ENCODE results near the gene DGCR8. TPM values are rescaled to one million over a fixed set of nuclear protein-coding genes. Genes with fewer than 3 reads are reported as not detected.

Gene DGCR8
- total RNA-seq, 1 donor from 2014 or later: 26.5 TPM

DNA sequence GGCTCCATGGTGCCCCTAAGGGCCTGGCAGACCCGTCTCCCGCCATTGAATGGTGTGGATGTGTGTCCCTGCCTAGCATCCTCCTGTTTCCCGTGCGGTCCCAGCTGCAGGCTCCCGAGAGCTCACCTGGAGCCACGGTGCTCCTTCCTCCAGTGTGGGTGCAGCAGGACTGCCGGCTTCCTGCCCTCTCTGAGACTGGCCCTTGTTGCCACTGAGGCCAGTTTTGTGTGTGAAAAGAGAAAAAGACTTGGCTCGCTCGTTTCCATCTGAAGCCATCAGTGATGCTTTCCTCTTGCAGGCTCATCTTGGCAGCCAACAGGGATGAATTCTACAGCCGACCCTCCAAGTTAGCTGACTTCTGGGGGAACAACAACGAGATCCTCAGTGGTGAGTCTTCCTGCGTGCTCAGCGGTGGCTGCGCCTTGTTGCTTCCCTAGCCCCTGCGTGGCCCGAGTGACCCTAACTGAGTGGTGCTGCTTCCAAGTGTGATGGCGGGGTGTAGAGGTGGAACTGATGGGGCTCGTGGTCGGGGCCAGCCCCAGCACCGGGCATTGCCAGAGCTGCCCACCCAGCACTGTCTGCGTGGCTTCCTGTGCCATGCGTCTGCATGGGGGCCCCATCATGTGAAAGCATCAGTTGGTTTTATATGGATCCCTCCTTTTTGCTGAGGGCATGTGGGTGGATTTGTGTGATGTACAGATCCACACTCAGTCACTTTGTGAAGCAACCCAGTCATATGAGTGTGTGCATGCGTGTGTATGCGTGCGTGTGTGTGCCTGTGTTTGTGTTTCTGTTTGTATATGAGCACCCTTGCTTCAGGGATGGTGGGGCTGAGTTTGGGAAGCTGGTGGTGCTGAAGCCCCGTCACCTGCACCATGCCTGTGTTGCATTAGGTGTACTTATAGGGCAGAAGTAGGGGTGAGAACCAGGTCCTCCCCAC lies 36.7 kb upstream of the DGCR8 start:
- no peak overlapping the region for H3K4me3 ChIP-seq (ENCODE audit: low read depth, low read length)
- no peak for DNase-seq (ENCODE audit: low read depth)
- TF ChIP-seq, protein P1, sequence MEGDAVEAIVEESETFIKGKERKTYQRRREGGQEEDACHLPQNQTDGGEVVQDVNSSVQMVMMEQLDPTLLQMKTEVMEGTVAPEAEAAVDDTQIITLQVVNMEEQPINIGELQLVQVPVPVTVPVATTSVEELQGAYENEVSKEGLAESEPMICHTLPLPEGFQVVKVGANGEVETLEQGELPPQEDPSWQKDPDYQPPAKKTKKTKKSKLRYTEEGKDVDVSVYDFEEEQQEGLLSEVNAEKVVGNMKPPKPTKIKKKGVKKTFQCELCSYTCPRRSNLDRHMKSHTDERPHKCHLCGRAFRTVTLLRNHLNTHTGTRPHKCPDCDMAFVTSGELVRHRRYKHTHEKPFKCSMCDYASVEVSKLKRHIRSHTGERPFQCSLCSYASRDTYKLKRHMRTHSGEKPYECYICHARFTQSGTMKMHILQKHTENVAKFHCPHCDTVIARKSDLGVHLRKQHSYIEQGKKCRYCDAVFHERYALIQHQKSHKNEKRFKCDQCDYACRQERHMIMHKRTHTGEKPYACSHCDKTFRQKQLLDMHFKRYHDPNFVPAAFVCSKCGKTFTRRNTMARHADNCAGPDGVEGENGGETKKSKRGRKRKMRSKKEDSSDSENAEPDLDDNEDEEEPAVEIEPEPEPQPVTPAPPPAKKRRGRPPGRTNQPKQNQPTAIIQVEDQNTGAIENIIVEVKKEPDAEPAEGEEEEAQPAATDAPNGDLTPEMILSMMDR (conservative IDR thresholded peaks at IDR 0.05; ENCODE audit: low read depth, low read length): no peak

DNA sequence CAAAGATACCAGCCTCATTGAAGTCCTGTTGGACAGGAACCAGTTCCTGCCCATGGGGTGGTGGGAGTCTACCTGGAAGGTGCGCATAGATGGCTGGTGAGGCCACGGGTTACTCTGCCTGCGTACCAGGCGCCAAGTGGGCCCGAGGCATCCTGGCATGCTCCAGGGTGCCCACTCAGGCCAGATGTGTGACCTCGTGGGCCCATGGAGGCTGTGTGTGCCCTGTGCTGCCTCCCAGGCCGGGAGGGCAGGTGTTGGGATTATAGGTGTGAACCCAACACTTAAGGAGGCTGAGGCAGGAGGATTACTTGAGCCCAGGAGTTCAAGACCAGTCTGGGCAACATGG lies 36.1 kb upstream of the DGCR8 start:
- TF ChIP-seq, protein P1 (conservative IDR thresholded peaks at IDR 0.05; ENCODE audit: low read depth, low read length): no peak
- DNase-seq (ENCODE audit: low read depth): no peak
- no peak overlapping the region for H3K4me3 ChIP-seq (ENCODE audit: low read depth, low read length)

DNA sequence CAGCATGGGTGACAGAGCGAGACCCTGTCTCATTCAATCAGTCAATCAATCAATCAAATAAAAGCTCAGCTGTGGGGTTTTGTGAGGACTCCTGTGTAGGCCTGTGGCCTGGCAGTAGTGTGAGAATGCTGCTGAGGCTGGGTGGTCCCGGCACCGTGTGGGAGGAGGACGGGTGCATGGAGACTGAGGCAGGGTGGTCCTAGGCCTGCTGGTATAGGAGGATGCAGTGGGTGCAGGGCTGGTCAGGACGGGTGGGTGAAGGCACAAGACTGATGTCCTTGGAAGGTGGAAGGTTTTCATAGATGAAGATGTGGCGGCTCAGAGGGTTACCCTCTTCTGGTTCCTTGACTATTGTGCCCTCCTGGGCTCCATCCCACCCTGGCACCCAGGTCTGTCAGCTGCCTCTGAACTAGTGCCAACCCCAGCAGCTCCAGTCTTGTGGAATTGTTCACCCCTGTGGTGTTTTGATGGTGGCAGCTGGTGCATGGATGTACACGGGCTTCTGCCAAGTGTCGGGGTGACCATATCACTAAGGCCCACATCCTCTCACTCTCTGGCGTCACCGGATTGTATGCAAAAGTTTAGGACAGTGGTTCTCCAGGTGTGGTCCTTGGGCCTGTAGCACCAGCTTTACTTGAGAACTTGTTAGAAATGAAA lies 35.4 kb upstream of the DGCR8 start:
- TF ChIP-seq, protein P1 (conservative IDR thresholded peaks at IDR 0.05; ENCODE audit: low read depth, low read length): no peak
- H3K4me3 ChIP-seq (ENCODE audit: low read depth, low read length): no peak overlapping the region
- DNase-seq (ENCODE audit: low read depth): no peak

DNA sequence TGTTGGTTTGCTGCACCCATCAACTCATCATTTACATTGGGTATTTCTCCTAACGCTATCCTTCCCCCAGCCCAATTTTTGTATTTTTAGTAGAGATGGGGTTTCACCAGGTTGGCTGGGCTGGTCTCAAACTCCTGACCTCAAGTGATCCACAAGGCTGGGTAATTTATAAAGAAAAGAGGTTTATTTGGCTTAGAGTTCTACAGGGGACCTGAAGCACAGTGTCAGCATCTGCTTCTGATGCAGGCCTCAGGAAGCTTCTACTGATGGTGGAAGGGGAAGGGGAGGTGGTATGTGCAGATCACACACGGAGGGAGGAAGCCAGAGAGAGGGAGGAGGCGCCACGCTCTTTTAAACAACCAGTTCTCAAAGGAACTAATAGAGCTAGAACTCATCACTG lies 33.3 kb upstream of the DGCR8 start:
- no peak overlapping the region for H3K4me3 ChIP-seq (ENCODE audit: low read depth, low read length)
- TF ChIP-seq, protein P1 (conservative IDR thresholded peaks at IDR 0.05; ENCODE audit: low read depth, low read length): no peak
- no peak for DNase-seq (ENCODE audit: low read depth)

DNA sequence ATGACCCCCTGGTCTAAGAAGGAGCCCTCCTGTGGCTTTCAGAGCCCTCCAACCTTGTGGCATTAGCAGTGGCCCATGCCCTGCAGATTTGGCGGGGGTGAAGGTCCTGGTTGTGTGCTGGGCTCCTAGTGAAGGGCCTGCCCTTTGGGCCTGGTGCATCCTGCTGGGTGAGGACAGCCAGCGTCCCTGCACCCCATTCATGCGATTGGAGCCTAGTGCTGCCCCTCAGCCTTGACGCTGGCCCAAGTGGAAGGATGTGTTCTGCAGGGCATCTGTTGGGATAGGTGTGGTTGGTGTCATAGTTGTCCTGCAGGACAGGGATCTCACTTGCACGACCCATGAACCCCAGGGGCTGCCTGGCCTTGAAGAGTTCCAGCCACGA lies 28.1 kb upstream of the DGCR8 start:
- no peak for DNase-seq (ENCODE audit: low read depth)
- TF ChIP-seq, protein P1 (conservative IDR thresholded peaks at IDR 0.05; ENCODE audit: low read depth, low read length): no peak
- no peak overlapping the region for H3K4me3 ChIP-seq (ENCODE audit: low read depth, low read length)

DNA sequence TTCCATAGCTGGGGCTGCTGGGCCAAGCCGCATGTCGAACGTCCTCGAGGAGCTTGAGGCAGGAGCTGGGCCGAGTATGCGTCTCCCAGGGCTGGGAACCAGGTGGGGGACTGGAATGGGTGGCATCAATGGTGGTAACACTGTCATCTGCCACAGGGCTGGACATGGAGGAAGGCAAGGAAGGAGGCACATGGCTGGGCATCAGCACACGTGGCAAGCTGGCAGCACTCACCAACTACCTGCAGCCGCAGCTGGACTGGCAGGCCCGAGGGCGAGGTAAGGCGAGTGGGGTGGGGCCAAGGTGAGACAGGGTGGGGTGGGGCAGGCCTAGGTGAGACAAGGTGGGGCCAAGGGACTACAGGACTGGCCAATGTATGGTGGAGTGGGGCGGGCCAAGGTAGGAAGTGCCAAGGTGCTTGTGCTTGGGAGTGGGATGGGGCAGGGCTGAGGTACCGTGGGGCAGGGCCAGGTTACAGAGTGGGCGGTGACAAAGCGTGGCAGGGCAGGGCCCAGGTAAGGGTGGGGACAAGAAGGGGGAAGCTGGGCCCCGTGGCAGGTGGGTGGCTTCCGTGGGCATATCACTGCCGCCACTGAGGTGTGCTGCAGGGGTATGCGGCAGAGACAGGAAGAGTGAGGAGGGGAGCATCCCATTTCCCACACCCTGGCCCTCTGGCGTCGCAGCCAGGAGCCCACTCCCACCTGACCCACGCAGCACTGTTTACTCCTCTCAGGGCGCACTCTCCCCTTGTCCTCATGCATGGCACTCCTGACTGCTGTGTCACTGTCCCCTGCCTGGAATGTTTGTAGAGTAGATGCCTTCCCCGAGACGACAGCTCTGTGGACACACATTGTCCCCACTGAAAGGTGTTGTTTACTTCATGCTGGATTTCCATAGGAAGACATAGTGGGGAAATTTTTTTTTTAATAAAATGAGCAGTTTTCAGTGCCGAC lies 27.5 kb upstream of the DGCR8 start:
- TF ChIP-seq, protein P1 (conservative IDR thresholded peaks at IDR 0.05; ENCODE audit: low read depth, low read length): no peak
- H3K4me3 ChIP-seq (ENCODE audit: low read depth, low read length): no peak overlapping the region
- DNase-seq (ENCODE audit: low read depth): no peak
